AG04449 (cell line): ENCODE results near the gene PLEKHJ1.

Experiments used
- CTCF ChIA-PET: fragments of 350-600 bp; formaldehyde crosslinking; extraction: SDS; loops from one replicate; lab custom pipeline; 2021; ENCODE audit warnings: antibody characterized with exemption; lab: Yijun Ruan, JAX
- POLR2A ChIA-PET: fragments of 400-600, 350-600 bp; formaldehyde crosslinking; extraction: SDS; loops from one replicate; lab custom pipeline; 2020; ENCODE audit warnings: antibody characterized with exemption, inconsistent platforms; lab: Yijun Ruan, JAX
- DNase-seq: peaks from one replicate; pipeline ENCODE4 v3.0.0-alpha.2; 2010; ENCODE audit warnings: low read depth, low spot score
- H3K4me3 ChIP-seq: 2 replicates; pipeline ENCODE4 v1.5.1; 2011; ENCODE audit warnings: low read depth, mild to moderate bottlenecking, control low read depth, low read length
- CTCF ChIP-seq: IDR thresholded peaks from one replicate; pipeline ENCODE4 v1.5.1; 2011; ENCODE audit warnings: mild to moderate bottlenecking, moderate library complexity, low read length, control low read depth, inconsistent platforms; ENCODE audit not compliant: insufficient read depth; ENCODE audit errors: missing control alignments

The PLEKHJ1 gene

GRCh38 chr19:2216361-2217225 is 19.5 kb downstream of the PLEKHJ1 start:
- no peak for DNase-seq
- ChIA-PET POLR2A (interaction anchor here (1.1 kb wide), 1 partner anchor 10 kb away, joined by 3 read pairs; no protein-coding TSS in a partner anchor), CTCF (interaction anchor here (0.7 to 3.0 kb wide), 4 partner anchors 13 to 61 kb away, joined by 3 to 9 read pairs (median 6); partner anchors contain the start of gene PLEKHJ1)
- TF ChIP-seq CTCF, result no peak
- no peak overlapping the region for H3K4me3 ChIP-seq

DNA sequence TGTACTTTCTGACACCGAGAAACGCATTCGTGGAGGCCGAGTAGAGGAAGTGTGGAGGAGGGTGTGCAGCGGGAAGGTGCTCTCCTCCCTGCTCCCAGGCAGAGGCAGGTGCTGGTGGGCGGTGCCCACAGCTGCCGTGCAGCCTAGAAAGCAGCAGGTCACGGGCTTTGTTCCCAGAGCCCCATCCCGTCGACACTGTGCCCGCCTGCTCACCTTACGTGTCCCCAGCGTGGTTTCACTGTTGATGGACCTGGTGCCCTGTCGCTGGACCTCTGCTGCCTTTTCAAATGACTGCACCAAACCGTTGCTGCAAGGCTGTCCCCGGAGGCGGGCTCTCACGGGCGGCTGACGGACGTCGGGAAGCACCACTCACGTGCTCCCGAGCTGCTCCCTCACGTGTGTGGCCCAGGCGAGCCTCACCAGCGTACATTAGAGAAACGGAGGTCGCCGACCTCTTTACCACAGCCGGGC is 20.8 kb downstream of the PLEKHJ1 start:
- ChIA-PET POLR2A (interaction anchor here (0.7 to 1.2 kb wide), 2 partner anchors 15 to 64 kb away, joined by 3 read pairs; partner anchors contain the start of gene AP3D1), CTCF (interaction anchor here (1.0 to 3.0 kb wide), 5 partner anchors 12 to 123 kb away, joined by 3 to 9 read pairs (median 4); partner anchors contain the start of gene PLEKHJ1)
- no peak overlapping the region for H3K4me3 ChIP-seq
- DNase-seq, result no peak
- TF ChIP-seq CTCF, result no peak

DNA sequence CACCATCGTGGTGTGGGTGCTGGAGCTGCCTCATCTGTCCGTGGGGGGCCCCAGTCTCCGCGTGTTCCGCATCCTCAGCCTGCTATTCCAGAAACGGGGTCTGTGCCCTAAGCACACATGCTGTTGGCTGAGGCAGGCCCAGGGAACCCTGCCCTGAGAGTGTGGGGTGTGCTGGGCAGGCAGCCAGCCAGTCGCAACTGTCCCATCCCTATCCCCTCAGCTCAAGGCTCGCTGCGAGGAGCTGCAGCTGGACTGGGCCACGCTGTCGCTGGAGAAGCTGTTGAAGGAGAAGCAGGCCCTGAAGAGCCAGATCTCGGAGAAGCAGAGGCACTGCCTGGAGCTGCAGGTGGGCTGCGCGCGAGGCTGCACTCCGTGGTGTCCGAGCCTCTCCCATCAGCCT is 21.9 kb downstream of the PLEKHJ1 start:
- ChIA-PET CTCF (interaction anchor here (1.2 to 3.0 kb wide), 4 partner anchors 15 to 58 kb away, joined by 3 to 9 read pairs (median 6); partner anchors contain the start of gene PLEKHJ1), POLR2A (interaction anchor here (0.7 to 1.2 kb wide), 2 partner anchors 16 to 63 kb away, joined by 3 read pairs; partner anchors contain the start of gene AP3D1)
- no peak for DNase-seq
- H3K4me3 ChIP-seq, result no peak overlapping the region
- TF ChIP-seq CTCF, result no peak

DNA sequence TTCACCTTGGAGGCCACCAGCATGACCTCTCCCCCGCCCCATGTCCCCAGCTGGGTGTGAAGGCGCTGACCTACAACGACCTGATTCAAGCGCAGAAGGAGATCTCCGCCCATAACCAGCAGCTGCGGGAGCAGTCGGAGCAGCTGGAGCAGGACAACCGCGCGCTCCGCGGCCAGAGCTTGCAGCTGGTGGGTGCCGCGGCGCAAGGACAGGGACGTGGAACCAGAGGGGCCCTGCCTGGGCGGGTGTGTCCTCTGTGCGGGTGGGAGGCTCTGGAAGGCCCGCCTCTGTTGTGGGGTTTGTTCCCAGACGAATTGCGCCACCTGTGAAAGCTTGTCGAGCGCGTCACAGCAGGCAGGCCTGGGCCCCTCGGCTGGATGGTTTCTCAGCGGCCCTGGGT is 22.3 kb downstream of the PLEKHJ1 start:
- ChIA-PET POLR2A (no interaction called here), CTCF (interaction anchor here (0.9 to 3.0 kb wide), 6 partner anchors 8 to 58 kb away, joined by 3 to 9 read pairs (median 4); partner anchors contain the start of gene PLEKHJ1)
- DNase-seq, result no peak
- no peak overlapping the region for H3K4me3 ChIP-seq
- no peak for TF ChIP-seq CTCF

GRCh38 chr19:2212861-2213711 is 23.0 kb downstream of the PLEKHJ1 start:
- ChIA-PET CTCF (interaction anchor here (0.9 to 1.3 kb wide), 5 partner anchors 9 to 27 kb away, joined by 3 to 5 read pairs (median 3); partner anchors contain the start of gene PLEKHJ1), POLR2A (interaction anchor here (1.4 kb wide), 1 partner anchor 17 kb away, joined by 4 read pairs; no protein-coding TSS in a partner anchor)
- DNase-seq, result no peak
- no peak overlapping the region for H3K4me3 ChIP-seq
- TF ChIP-seq CTCF, result no peak
